ENCODE measurements around the gene SNX1.

DNA sequence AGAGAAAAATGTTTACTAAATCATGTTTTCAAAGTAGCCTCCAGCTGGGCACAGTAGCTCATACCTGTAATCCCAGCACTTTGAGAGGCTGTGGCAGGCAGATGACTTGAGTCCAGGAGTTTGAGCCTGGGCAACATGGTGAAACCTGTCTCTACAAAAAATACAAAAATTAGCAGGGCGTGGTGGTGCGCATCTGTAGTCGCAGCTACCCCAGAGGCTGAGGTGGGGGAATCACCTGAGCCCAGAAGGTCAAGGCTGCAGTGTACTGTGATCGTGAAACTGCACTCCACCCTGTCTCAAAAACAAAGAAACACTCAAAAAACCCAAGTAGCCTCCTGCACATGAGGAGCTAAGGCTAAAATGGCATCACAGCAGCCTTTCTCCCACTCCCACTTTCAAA lies 68.7 kb downstream of the SNX1 start:
- TF ChIP-seq, protein P1, sequence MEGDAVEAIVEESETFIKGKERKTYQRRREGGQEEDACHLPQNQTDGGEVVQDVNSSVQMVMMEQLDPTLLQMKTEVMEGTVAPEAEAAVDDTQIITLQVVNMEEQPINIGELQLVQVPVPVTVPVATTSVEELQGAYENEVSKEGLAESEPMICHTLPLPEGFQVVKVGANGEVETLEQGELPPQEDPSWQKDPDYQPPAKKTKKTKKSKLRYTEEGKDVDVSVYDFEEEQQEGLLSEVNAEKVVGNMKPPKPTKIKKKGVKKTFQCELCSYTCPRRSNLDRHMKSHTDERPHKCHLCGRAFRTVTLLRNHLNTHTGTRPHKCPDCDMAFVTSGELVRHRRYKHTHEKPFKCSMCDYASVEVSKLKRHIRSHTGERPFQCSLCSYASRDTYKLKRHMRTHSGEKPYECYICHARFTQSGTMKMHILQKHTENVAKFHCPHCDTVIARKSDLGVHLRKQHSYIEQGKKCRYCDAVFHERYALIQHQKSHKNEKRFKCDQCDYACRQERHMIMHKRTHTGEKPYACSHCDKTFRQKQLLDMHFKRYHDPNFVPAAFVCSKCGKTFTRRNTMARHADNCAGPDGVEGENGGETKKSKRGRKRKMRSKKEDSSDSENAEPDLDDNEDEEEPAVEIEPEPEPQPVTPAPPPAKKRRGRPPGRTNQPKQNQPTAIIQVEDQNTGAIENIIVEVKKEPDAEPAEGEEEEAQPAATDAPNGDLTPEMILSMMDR (IDR thresholded peaks at IDR 0.05; ENCODE audit: control extremely low read depth in 1 of 3, insufficient read depth in 1 of 3, low read depth in 1 of 3, low read length in 3 of 3): no peak
- no peak for TF ChIP-seq RXRA (IDR thresholded peaks at IDR 0.05; ENCODE audit: insufficient read depth, low read depth, low read length)
- TF ChIP-seq POLR2A (IDR thresholded peaks at IDR 0.05; ENCODE audit: control extremely low read depth in 1 of 2, low read depth in 2 of 2, low read length in 2 of 2): no peak
- TF ChIP-seq TCF12 (IDR thresholded peaks at IDR 0.05; ENCODE audit: low read depth, low read length): no peak
- TF ChIP-seq, protein P2, sequence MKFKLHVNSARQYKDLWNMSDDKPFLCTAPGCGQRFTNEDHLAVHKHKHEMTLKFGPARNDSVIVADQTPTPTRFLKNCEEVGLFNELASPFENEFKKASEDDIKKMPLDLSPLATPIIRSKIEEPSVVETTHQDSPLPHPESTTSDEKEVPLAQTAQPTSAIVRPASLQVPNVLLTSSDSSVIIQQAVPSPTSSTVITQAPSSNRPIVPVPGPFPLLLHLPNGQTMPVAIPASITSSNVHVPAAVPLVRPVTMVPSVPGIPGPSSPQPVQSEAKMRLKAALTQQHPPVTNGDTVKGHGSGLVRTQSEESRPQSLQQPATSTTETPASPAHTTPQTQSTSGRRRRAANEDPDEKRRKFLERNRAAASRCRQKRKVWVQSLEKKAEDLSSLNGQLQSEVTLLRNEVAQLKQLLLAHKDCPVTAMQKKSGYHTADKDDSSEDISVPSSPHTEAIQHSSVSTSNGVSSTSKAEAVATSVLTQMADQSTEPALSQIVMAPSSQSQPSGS (IDR thresholded peaks at IDR 0.05; ENCODE audit: low read length): no peak
- no peak for TF ChIP-seq SP1 (IDR thresholded peaks at IDR 0.05; ENCODE audit: low read depth, low read length)
- TF ChIP-seq HDAC6 (IDR thresholded peaks at IDR 0.05; ENCODE audit: low read depth, low read length): no peak
- no peak for TF ChIP-seq EZH2 (IDR thresholded peaks at IDR 0.05; ENCODE audit: low read depth, low read length, severe bottlenecking)
- no peak for TF ChIP-seq CBX5 (IDR thresholded peaks at IDR 0.05; ENCODE audit: low read depth, low read length)
- TF ChIP-seq POLR2AphosphoS5 (IDR thresholded peaks at IDR 0.05; ENCODE audit: low read depth, low read length): no peak
- TF ChIP-seq RAD21 (IDR thresholded peaks at IDR 0.05 in 1 of 2, conservative IDR thresholded peaks at IDR 0.05 in 1 of 2; ENCODE audit: low read depth in 2 of 2, low read length in 2 of 2): no peak
- no peak for TF ChIP-seq NANOG (IDR thresholded peaks at IDR 0.05; ENCODE audit: insufficient read depth, low read depth, low read length, poor library complexity, severe bottlenecking)

All from H1 (cell line).